K562 (cell line): ENCODE data around the gene MLST8. TPM values are rescaled to one million over a fixed set of nuclear protein-coding genes. Genes with fewer than 3 reads are reported as not detected.

ENCODE experiments used
- ELF4 ChIP-seq: fragments of 450-650 bp; formaldehyde crosslinking; IDR thresholded peaks from 2 replicates; pipeline ENCODE4 v1.4.0; 2022; ENCODE audit warnings: missing genetic modification characterization
- FOXA1 ChIP-seq: fragments of 450-650 bp; IDR thresholded peaks from 2 replicates; pipeline ENCODE4 v1.6.1; 2016; ENCODE audit warnings: mild to moderate bottlenecking, borderline replicate concordance
- FOXK2 ChIP-seq, 2 experiments: fragments of 450-650 bp; IDR thresholded peaks in 1 of 2; conservative IDR thresholded peaks in 1 of 2; 2 replicates each; pipeline ENCODE4 v1.6.1; 2016; ENCODE audit warnings: low read depth in 2 of 2, mild to moderate bottlenecking in 1 of 2
- JUND ChIP-seq, 2 experiments: IDR thresholded peaks; 2 replicates in 1 of 2; 3 replicates in 1 of 2; pipeline ENCODE4 v1.6.1; 2011; ENCODE audit warnings: borderline replicate concordance in 2 of 2, low read depth in 2 of 2, low read length in 2 of 2, improper control_type of control experiment in 1 of 2, missing biosample characterization in 1 of 2, missing genetic modification characterization in 1 of 2, missing genetic modification reagents in 1 of 2
- MCM5 ChIP-seq: fragments of 450-650 bp; IDR thresholded peaks from 2 replicates; pipeline ENCODE4 v1.6.1; 2016; ENCODE audit warnings: low read depth
- PTRF ChIP-seq: fragments of 450-650 bp; IDR thresholded peaks from 2 replicates; pipeline ENCODE4 v1.6.1; 2016; ENCODE audit warnings: mild to moderate bottlenecking, missing genetic modification characterization, missing compliant biosample characterization
- RBM15 ChIP-seq: fragments of 200-400 bp; formaldehyde crosslinking; IDR thresholded peaks from 2 replicates; pipeline ENCODE4 v1.6.1; 2018; ENCODE audit warnings: mild to moderate bottlenecking, low read length, moderate library complexity; ENCODE audit not compliant: insufficient read depth
- TBL1XR1 ChIP-seq, 2 experiments: IDR thresholded peaks; 2 replicates each; pipeline ENCODE4 v1.6.1; 2012; ENCODE audit warnings: improper control_type of control experiment in 2 of 2, low read length in 2 of 2, mild to moderate bottlenecking in 1 of 2
- ZBTB7A ChIP-seq: IDR thresholded peaks from 2 replicates; pipeline ENCODE4 v1.6.1; 2011; ENCODE audit warnings: low read depth, mild to moderate bottlenecking, low read length, moderate library complexity, borderline replicate concordance; ENCODE audit not compliant: control insufficient read depth
- ZKSCAN1 ChIP-seq: fragments of 150-350 bp; IDR thresholded peaks from 2 replicates; pipeline ENCODE4 v1.6.1; 2016; ENCODE audit warnings: low read depth, low read length
- ZNF431 ChIP-seq: sonication (generic); formaldehyde crosslinking; IDR thresholded peaks from 2 replicates; pipeline ENCODE4 v1.8.0; 2022; ENCODE audit warnings: mild to moderate bottlenecking, missing genetic modification reagents
- polyA plus RNA-seq, 8 experiments: library from polyadenylated mRNA; depleted of rRNA in 4 of 8; stranded (reverse) in 5 of 8; unstranded in 3 of 8; fragments of >200 nt; fragmentation: Nextera tagmentation in 2 of 8; fragmentation: Illumina TruSeq in 1 of 8; extraction: Ambion mirVana in 2 of 8; extraction: Trizol in 1 of 8; gene quantifications; 2 replicates each; pipeline versions ENCODE4 v1.2.1 to v1.2.3, GENCODE V29; 2011 to 2014; ENCODE audit warnings: inconsistent platforms in 1 of 8, missing spikeins in 1 of 8
- total RNA-seq, 7 experiments: library from RNA; depleted of rRNA in 6 of 7; stranded (reverse); fragments of >200 nt in 6 of 7; fragmentation: Illumina TruSeq in 2 of 7; extraction: Trizol in 2 of 7; gene quantifications; 2 replicates each; pipeline versions ENCODE4 v1.2.1 to v1.2.3, GENCODE V29; 2011 to 2021; ENCODE audit warnings: low replicate concordance in 1 of 7
- TF ChIP-seq, protein P1 (sequence below), 2 experiments: fragments of 450-650 bp in 1 of 2; sonication (generic) in 1 of 2; formaldehyde crosslinking; conservative IDR thresholded peaks; 2 replicates each; pipeline versions ENCODE4 v1.4.0 to v1.8.1; 2020 to 2022; ENCODE audit warnings: mild to moderate bottlenecking in 1 of 2, missing genetic modification reagents in 1 of 2
- TF ChIP-seq, protein P2 (sequence below), 2 experiments: fragments of 450-650 bp in 1 of 2; sonication (generic) in 1 of 2; formaldehyde crosslinking in 1 of 2; IDR thresholded peaks; 2 replicates each; pipeline versions ENCODE4 v1.7.1 to v1.9.0; 2016 to 2022; ENCODE audit warnings: inconsistent platforms in 1 of 2, mild to moderate bottlenecking in 1 of 2, missing genetic modification reagents in 1 of 2
- TF ChIP-seq, protein P3 (sequence below), 2 experiments: fragments of 450-650 bp in 1 of 2; sonication (generic) in 1 of 2; formaldehyde crosslinking in 1 of 2; IDR thresholded peaks in 1 of 2; conservative IDR thresholded peaks in 1 of 2; 2 replicates each; pipeline versions ENCODE4 v1.6.1 to v1.8.1; 2016 to 2023; ENCODE audit warnings: mild to moderate bottlenecking in 2 of 2, moderate library complexity in 2 of 2, inconsistent platforms in 1 of 2, missing genetic modification reagents in 1 of 2

Gene MLST8
- total and polyA plus RNA-seq, 9 of the 15 experiments (the other 6 are each of a cell fraction or from before 2014, with no cell fraction given) = 1.5 to 116 (median 43.3) TPM

DNA sequence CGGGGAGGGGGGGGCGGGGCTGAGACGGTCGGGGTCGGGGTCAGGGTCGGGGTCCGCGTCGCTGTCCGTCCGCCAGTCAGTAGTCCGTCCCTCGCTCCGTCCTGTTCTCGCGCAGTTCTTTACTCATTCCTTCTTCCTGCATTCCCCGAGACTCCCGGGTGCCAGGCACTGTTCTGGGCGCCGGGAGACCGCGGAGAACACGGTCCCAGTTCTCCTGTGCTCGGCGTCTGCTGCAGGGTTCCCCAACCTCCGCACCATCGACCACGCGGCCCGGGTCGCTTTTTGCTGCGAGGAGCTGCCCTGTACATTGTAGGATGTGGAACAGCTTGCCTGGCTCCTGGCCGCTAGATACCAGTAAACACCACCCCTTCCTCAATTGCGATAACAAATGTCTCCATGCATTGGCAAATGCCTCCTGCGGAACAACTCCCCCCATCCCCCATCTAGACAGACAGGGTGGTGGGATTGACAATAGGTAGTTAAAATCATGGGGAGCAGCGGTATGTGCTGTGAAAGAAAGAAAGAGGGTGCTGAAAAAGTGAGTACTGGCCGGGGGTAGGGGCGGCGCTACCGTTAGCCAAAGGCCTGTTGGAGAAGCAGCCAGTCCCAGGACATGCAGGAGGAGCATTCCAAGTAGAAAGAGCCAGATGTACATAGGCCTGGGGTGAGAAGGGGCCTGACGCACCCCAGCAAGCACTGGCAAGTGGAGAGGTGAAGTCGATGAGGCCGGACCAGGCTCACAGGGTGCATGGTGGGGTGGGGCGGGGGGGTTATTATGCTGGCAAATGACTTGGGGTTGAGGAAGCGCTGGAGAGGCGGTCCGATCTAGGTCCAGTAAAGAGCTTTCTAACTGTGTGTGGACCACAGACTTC is 49.0 kb upstream of the MLST8 start (continued):
- TF ChIP-seq, protein P1, sequence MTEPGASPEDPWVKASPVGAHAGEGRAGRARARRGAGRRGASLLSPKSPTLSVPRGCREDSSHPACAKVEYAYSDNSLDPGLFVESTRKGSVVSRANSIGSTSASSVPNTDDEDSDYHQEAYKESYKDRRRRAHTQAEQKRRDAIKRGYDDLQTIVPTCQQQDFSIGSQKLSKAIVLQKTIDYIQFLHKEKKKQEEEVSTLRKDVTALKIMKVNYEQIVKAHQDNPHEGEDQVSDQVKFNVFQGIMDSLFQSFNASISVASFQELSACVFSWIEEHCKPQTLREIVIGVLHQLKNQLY (CRISPR knock-in tag; conservative IDR thresholded peaks at IDR 0.05) = 0 out of 4 replicates have a peak, but pooled peaks of 1 of the 2 experiments have one; percentile 14
- TF ChIP-seq, protein P2, sequence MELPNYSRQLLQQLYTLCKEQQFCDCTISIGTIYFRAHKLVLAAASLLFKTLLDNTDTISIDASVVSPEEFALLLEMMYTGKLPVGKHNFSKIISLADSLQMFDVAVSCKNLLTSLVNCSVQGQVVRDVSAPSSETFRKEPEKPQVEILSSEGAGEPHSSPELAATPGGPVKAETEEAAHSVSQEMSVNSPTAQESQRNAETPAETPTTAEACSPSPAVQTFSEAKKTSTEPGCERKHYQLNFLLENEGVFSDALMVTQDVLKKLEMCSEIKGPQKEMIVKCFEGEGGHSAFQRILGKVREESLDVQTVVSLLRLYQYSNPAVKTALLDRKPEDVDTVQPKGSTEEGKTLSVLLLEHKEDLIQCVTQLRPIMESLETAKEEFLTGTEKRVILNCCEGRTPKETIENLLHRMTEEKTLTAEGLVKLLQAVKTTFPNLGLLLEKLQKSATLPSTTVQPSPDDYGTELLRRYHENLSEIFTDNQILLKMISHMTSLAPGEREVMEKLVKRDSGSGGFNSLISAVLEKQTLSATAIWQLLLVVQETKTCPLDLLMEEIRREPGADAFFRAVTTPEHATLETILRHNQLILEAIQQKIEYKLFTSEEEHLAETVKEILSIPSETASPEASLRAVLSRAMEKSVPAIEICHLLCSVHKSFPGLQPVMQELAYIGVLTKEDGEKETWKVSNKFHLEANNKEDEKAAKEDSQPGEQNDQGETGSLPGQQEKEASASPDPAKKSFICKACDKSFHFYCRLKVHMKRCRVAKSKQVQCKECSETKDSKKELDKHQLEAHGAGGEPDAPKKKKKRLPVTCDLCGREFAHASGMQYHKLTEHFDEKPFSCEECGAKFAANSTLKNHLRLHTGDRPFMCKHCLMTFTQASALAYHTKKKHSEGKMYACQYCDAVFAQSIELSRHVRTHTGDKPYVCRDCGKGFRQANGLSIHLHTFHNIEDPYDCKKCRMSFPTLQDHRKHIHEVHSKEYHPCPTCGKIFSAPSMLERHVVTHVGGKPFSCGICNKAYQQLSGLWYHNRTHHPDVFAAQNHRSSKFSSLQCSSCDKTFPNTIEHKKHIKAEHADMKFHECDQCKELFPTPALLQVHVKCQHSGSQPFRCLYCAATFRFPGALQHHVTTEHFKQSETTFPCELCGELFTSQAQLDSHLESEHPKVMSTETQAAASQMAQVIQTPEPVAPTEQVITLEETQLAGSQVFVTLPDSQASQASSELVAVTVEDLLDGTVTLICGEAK (IDR thresholded peaks at IDR 0.05) = peak; percentile 45
- TF ChIP-seq, protein P2 (CRISPR knock-in tag; IDR thresholded peaks at IDR 0.05) = no peak
- TF ChIP-seq ZNF431 (CRISPR knock-in tag) = no peak
- peak; percentile 50 for TF ChIP-seq ZBTB7A
- TF ChIP-seq PTRF (tag) = no peak
- no peak for TF ChIP-seq JUND (IDR thresholded peaks at IDR 0.05; ENCODE audit: borderline replicate concordance, low read depth, low read length)
- no peak for TF ChIP-seq JUND (tag; IDR thresholded peaks at IDR 0.05; ENCODE audit: borderline replicate concordance, low read depth, low read length)
- TF ChIP-seq RBM15 = no peak
- TF ChIP-seq, protein P3, sequence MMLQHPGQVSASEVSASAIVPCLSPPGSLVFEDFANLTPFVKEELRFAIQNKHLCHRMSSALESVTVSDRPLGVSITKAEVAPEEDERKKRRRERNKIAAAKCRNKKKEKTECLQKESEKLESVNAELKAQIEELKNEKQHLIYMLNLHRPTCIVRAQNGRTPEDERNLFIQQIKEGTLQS (IDR thresholded peaks at IDR 0.05) = no peak
- TF ChIP-seq, protein P3 (CRISPR knock-in tag; conservative IDR thresholded peaks at IDR 0.05) = no peak
- no peak for TF ChIP-seq MCM5
- TF ChIP-seq ZKSCAN1 = no peak
- 0 out of 4 replicates have a peak, but pooled peaks of 1 of the 2 experiments have one; percentile 31 for TF ChIP-seq FOXK2 (conservative IDR thresholded peaks at IDR 0.05 in 1 of 2, IDR thresholded peaks at IDR 0.05 in 1 of 2; ENCODE audit: low read depth in 2 of 2)
- no peak for TF ChIP-seq ELF4
- TF ChIP-seq FOXA1 = no peak
- no peak for TF ChIP-seq TBL1XR1 (IDR thresholded peaks at IDR 0.05; ENCODE audit: low read length in 2 of 2)
